Measurements from ENCODE around the gene SSU72.

GRCh38 chr1:1609822-1610485, 35.3 kb upstream of the SSU72 start:
- TF ChIP-seq CTCF (IDR thresholded peaks at IDR 0.05) (no peak), EZH2 (IDR thresholded peaks at IDR 0.05) (no peak)

Measured in neural progenitor cell (in vitro differentiated cells).